NK-92 (cell line): ENCODE results near the gene LINS1.
A peak's percentile ranks its signal among the peaks of the same experiment; 100 is the strongest.

ENCODE experiments used
- DNase-seq: peaks from one replicate; lab custom pipeline; 2025; ENCODE audit not compliant: unreplicated experiment; lab: John Stamatoyannopoulos, UW

Gene LINS1, protein sequence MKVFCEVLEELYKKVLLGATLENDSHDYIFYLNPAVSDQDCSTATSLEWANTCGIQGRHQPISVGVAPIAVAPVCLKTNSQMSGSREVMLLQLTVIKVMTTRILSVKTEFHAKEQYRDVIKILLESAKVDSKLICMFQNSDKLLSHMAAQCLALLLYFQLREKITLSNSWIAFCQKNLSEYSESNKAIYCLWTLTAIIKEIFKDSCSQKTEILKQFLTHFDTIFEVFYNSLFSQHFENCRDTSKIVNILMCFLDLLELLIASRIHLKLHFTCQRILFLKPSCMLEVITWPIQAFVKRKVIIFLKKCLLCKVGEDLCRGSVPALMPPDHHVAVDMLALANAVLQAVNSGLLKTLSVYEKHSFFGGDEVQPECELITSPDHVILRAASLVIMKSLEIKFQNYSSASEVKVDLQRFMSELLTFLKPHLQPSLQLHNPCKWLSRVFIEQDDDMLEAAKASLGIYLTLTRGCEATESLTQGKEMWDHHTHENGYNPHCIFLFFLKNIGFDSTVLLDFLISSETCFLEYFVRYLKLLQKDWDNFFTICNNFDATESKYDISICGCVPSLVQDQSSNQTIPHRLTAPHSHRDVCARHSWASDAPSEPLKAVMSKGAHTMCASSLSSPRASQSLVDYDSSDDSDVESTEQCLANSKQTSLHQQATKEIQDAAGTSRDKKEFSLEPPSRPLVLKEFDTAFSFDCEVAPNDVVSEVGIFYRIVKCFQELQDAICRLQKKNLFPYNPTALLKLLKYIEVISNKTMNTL

DNA sequence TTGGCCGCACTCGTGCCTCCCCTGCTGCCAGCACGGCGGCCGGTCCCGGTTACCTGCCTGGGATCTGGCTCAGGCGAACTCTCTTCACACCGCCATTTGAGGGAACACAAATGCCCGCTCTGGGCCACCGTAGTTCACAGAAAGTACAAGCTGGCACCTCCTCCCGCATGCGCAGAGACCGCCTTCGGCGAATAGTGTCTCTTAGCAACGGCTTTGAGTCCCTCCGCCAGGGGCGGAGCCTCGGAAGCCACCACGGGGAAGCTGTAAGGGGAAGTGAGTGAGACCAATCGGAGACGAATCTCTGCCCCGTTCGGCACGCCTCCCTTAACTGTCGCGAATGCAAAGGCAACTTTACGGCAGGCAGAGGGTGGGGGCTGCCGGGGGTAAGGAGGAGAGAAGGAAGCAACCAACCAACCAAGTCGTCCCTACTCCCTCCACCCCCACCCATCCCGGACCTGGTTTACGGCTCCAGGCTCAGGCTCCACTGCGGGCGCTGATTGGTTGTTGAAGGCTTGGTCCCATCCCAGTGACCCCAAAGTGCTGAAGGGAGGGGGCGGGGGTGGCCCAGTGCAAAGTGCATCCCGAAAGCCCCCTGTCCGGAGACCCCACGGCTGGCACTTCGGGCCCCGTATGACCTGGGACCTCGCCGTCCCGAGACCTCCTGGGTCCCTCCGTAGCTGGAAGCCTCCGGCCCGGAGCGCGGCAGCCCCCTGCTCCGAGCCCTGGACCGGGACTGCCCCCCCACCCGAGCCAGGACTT lies at the start of gene LINS1, which contains the start of gene ASB7:
Gene LINS1, minus strand, starts transcription at position 121 of the 759 bp plus-strand sequence. CDS start 21,342 bp downstream, outside the sequence.
Gene ASB7, plus strand, starts transcription at position 526 of the 759 bp plus-strand sequence. CDS start 9,628 bp downstream, outside the sequence.
- DNase-seq: peak; percentile 99

DNA sequence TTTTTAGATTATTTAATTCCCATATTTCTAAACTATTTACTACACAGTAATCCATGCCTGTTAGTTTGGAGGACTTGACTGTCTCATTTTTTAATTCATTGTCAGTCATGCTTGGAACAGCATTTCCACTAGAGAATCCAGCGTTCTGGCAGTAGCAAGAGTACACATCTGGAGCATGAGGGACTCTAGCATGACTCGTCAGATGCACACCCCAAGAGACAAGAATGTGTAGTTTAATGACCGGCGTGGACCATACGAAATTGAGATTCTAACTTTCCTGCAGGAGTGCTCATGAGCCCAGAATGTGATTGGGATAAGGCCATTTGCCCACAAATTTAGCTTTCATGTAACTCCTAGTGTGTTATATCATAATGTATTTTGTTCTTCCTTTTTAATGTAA lies 49.3 kb upstream of the LINS1 start:
- no peak for DNase-seq

DNA sequence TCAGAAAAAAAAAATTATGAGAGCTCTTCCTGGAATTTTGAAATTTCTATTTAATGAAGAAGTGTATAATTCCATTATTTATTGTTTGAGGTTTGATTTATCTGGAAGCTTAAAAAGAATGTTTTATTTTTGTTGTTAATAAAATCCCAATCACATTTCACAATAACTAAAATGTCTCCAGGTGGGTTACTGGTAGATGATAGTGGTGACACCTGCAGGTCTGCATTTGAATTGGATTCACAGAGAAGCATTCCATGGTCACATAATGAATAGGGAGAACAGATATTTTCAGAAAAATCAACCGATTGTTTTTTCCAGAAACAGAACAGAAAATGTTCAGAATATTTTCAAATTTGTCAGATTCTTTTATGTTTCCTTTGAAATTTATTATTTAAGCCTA lies 48.7 kb upstream of the LINS1 start:
- no peak for DNase-seq

DNA sequence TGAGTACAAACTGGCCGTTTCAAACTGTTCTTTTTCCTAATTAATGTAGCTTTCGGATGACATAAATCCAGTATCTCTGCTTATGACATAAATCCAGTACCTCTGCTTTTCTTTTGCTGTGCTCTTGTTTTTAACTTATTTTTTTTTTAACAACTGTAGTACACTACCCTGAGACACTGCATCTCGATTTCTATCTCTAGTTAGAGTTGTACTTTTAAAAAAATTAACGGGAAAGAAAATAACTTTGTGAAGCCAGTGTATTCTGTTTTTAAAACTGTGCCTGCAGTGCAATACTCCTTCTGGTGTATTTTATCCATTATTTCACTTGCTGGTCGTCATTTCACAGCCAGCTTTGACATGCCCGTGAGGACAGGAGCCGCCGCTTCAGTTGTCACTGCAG lies 47.0 kb upstream of the LINS1 start:
- no peak for DNase-seq

DNA sequence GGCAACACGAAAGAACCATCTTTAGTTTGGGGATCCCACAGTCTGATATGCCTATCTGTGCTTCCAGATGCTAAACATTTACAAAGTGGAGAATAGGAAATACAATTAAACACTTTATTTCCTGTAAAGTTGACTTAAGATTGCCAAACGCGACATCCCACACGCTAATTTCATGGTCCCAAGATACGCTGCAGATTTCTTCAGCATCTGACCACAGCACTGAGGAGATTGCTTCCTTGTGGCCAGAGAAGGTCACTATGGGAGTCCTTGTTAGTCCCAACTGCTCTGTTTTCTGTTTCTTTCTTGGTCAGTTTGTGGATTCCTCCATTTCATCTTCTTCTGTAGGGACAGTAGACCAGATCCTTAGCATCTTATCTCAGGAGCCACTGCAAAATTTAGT lies 43.7 kb upstream of the LINS1 start:
- DNase-seq: no peak

DNA sequence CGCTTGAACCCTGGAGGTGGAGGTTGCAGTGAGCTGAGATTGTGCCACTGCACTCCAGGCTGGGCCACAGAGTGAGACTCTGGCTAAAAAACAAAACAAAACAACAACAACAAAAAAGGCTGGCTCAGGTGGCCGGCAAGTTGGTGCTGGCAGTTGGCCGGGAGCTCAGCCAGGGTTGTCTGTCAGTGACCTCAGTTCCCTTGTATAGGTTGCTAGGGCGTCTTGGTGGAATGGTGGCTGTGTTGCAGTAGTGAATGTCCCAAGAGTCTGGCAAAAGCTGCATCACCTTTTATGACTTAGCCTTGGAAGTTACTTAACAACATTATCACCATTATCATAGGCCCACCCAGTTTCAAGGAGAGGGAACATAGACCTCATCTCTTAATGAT lies 41.0 kb upstream of the LINS1 start:
- DNase-seq: no peak

DNA sequence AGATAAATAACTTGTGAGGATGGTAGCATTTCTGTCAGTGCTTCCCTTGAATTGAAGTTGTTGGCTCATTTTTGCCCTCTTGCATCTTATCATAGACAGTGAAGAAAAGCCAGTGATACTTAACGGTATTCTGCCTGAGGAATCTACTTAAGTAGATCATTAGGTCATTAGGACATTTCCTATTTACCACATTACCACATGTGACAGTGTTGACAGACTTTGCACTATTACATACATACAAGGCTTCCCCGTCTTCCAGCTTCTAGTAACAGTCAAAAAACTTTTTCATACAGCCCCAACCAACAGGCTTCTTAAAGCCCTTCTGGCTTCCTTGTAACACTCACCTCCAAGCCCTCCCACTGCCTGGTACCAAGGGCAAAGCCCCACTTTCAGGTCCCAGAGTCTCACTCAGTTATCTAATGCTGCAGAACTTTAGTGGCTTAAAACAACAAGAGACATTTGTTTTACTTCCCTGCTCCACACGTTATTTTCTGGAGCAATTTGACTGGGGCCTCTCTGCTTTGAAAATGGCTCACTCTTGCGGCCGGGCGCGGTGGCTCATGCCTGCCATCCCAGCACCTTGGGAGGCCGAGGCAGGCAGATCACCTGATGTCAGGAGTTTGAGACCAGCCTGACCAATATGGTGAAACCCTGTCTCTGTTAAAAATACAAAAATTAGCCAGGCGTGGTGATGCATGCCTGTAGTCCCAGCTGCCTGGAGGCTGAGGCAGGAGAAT lies 40.4 kb upstream of the LINS1 start:
- DNase-seq: no peak

DNA sequence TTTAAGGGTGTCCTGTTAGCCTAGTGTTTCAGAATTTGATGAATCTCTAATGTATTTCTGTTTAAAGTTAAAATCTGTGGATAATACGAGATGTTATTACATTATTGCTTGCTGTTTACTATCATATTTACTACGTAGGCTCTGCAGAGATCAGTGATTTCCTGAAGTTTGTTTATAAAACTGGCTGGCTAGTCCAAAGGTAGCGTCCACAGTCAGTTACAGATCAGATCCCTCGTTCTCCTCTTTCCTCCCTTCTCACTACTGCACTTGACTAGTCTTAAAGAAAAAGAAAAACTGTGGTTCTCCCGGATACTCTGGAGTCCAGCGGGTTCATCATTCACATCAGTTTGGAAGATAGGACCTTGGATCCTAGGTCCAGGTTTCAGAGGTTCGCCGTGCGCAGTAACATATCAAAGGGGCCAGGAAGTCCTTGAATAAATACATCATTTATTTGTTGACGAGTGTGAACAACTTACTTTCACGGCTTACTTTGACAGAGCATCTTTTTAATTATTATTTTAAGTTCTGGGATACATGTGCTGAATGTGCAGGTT lies 36.3 kb upstream of the LINS1 start:
- no peak for DNase-seq

DNA sequence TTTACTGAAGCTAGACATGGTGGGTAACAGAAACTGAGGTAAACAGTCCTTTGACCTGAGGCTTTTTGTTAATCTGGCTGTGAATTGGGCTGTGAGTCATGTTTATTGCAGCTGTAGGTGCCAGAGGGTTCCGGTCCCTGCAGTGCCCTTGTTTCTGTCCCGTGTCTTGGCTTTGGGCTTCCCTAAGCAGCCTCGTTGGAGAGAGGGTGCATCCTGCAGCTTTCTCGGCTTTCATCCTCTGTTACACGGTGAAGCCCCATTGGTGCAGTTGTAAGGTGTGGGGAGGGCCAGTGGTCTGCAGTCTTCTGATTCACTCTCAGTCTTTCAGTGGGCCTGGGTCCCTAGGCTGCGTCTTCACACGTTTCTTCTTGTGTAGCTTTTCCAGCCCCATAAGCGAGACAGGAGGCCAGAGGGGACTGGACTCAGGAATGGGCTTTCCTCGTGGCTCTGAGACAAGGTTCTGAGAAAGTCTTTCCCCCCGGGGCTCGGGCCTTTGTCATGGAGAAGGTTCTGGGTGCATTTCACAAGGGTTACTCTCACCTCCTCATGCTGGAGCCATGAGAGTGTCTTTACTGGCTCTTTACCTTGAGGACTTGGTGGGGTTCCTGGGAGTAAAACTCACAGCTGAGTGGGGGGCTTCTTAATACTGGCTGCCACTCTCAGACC lies 33.6 kb upstream of the LINS1 start:
- no peak for DNase-seq

DNA sequence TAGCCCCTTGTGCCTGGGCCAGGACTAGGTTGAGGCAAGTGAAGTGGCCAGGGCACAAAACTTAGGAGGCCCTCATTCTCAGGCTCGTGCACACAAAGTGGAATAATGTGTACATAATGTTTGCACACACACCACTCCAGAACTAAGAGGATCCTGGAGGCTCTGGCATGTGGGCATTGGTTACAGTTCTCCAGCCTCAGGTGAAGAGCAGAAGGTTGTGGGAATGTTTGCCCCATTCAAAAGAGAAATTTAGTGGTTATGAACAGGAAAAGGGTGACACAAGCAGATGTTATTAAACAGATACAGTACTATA lies 31.7 kb upstream of the LINS1 start:
- DNase-seq: no peak

DNA sequence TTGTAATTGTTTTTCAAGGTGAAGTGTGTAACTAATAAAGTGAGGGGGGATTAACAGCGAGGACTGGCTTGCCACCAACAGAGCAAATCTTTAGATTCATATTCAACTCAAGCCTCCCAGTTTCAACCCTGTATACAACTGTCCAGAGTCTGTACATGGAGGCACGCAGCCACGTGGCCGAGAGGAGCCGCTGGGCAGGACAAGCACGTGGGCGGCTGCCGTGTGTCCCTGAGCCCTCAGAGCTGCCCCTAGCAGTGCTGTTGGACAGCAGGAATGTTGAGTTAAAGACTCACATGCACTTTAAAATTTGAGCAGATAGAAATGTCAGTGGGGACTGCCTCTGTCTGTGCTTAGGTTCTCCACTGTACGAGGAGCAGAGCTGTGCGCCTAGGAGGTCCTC lies 29.8 kb upstream of the LINS1 start:
- no peak for DNase-seq

DNA sequence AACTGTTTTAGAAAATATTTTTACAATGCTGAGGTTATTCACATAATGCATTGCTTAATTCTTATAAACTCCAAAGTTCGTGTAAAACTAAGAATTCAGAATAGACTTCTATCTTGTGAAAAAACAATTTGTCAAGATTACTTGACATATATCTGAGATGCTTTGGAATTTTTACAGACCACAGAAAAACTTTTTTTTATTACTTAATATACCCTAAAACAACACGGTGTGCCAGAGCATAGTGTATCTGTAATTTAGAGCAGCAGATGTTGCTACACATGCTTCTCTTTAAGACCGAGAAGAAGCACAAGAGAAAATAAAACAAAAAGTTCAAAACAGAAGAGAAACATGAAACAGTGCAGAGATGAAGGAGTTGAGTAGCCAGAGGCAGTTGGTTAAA lies 26.8 kb upstream of the LINS1 start:
- DNase-seq: no peak

DNA sequence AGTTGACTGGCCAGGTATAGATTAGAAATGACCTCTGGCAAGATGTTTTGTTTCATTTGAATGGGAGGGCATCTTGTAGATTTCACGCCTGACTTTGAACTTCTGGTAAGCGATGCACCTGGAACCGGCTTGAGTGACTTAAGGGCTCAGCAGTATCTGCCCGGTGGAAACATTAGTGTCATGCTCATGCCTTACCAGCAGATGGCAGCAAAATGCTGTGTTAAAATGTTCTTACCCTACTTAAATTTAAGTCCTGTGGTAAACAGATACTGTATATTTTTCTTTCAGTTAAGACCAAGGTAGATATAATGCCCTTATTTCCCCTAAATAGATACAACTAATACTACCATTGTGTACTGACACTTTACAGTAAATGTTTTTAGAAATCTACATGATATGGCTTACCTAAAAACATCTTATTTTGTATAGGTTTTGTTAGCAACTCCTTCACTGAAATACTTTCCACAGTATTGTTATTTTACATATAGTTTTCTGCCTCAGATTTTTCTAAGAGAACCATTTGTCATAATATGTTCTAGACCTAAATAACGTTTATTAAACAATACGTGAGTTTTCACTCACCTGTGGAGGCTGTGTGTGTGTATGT lies 25.9 kb upstream of the LINS1 start:
- no peak for DNase-seq

DNA sequence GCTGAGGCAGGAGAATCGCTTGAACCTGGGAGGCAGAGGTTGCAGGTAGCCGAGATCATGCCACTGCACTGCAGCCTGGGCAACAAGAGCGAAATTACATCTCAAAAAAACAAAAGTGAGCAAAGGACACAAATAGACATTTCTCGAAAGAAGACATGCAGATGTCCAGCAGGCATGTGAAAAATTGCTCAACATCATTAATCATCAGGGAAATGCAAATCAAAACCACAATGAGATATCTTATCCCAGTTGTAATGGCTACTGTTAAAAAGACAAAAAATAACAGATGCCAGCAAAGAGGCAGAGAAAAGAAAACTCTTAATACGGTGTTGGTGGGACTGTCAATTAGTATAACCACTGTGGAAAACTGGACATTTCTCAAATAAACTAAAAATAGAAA lies 21.3 kb upstream of the LINS1 start:
- DNase-seq: no peak

DNA sequence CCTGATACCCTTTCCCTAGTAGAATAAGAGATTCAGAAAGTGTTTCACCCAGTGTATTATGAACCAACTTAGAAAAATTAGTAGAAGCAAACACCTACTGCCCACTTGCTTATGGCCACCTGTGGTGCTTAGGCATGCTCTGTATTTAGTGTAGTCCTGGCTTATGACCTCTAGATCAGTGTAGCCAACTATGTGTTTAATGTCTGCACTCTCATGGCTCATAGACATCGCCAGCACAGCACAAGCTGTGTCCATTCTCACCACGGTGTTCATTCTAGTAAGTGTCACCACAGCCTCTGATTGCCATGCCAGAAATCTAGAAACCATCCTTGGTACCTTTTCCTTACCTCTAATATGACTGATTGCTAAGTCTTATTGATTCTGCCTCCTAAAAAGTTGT lies 14.7 kb upstream of the LINS1 start:
- no peak for DNase-seq

DNA sequence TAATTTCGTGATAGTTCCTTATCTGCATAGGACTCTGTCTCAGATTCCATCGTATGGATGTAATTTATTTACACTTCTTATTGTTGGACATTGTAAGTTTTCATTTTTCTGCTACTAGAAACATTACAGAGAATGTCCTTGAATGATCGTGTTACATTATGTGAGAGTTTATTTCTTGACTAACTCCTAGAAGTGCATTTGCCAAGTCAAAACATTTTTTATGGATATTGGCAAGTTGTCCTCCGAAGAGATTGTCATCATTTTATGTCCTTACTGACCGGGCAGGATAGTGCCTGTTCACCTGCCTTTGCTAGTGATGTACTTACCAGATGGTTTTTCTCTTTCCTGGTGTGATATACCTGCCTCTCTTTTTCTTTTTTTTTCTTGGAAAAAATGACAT lies 13.8 kb upstream of the LINS1 start:
- no peak for DNase-seq

DNA sequence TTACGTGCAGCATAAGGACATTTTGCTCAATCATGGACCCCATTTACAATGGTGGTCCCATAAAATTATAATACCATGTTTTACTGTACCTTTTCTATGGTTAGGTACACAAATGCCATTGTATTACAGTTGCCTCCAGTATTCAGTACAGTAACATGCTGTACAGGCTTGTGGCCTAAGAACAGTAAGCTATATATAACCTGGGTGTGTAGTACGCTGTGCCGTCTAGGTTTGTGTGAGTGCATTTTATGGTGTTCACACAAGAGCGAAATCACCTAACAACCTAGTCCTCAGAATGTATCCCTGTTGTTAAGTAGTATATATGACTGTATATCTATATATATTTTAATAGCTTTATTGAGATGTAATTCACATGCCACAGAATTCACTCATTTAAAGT lies 12.9 kb upstream of the LINS1 start:
- no peak for DNase-seq

DNA sequence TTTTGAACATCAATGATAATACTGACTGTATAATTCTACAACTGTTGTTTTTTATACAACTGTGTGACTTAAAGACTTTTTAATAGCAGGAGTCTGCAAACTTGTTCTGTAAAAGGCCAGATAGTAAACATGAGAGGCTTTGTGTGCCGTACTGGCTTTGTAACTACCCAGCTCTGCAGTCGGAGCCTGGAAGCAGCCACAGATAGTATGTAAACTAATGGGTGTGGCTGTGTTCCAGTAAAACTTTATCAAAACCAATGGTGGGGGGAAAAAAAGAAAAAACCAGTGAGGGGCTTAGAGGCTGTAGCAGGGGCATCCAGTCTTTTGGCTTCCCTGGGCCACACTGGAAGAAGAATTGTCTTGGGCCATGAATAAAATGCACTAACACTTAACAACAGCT lies 12.4 kb upstream of the LINS1 start:
- DNase-seq: no peak

DNA sequence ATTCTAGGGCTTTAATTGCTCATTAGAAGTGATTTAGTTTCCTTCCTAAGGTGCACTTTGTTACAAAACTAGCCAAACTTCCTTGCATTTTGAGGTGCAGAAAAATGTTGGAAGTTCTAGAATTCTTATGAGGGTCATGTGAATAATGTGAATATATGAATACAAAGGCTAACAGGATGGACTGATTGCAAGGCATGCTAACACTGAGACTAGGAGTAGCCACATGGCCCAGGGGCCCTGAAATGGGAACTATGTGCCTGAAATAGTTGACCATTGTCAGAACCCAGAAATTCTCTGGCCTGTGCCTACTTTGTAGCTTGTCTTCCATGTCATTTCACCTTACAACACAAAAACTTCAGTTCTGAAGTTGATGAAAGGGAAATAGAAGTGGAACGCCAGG lies 11.2 kb upstream of the LINS1 start:
- no peak for DNase-seq

DNA sequence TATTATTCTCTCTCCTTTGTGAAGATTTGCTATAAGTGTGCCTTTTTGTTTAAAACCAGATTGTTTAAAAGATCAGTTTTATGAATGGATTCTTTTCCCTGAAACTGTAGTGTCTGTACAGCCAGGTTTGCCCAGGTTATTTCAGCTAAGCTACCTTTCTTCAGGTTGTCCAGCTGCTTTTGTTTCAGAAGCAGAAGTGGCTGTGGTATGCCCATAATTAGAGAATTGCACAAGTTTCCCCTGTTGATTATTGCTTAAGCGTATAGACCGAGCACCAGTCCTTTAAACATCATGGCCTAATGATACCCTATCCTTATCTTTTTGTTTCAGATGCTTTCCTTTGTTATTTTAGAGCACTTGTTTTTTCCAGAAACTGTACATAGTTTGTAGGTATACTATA lies 10.6 kb upstream of the LINS1 start:
- DNase-seq: no peak
